Measurements from ENCODE around the gene S100A5. TPM values are rescaled to one million over a fixed set of nuclear protein-coding genes. Genes with fewer than 3 reads are reported as not detected.

S100A5 gene
- total and polyA plus RNA-seq, 9 of the 15 experiments (the other 6 are each of a cell fraction or from before 2014, with no cell fraction given): 0.56 to 1.4 (median 0.64) TPM; not detected in 5

- 0 out of 2 replicates have a peak, but pooled peaks have one; percentile 24 for TF ChIP-seq CREB5 (CRISPR knock-in tag; IDR thresholded peaks at IDR 0.05)
- TF ChIP-seq MAFK (IDR thresholded peaks at IDR 0.05; ENCODE audit: low read length): peak; percentile 68
- no peak for TF ChIP-seq PHTF2 (CRISPR knock-in tag; IDR thresholded peaks at IDR 0.05)
- 0 out of 2 replicates have a peak, but pooled peaks have one; percentile 27 for TF ChIP-seq MITF (IDR thresholded peaks at IDR 0.05)
- TF ChIP-seq CBFB (CRISPR knock-in tag; IDR thresholded peaks at IDR 0.05): no peak
- 0 out of 2 replicates have a peak, but pooled peaks have one; percentile 40 for TF ChIP-seq PML (IDR thresholded peaks at IDR 0.05; ENCODE audit: low read length)
- no peak; the same call in 1 of the 2 replicates for TF ChIP-seq PTRF (tag; IDR thresholded peaks at IDR 0.05)
- peak; percentile 71; the same call in 1 of the 2 replicates for TF ChIP-seq ZNF644 (tag; IDR thresholded peaks at IDR 0.05; ENCODE audit: low read depth)
- TF ChIP-seq RBM22 (IDR thresholded peaks at IDR 0.05; ENCODE audit: low read depth, low read length, poor library complexity, severe bottlenecking): no peak
- peak; percentile 74; the same call in 1 of the 2 replicates for TF ChIP-seq ZNF263 (CRISPR knock-in tag; IDR thresholded peaks at IDR 0.05; ENCODE audit: borderline replicate concordance)
- peak; percentile 94 for TF ChIP-seq SMARCC2 (IDR thresholded peaks at IDR 0.05; ENCODE audit: low read depth)
- TF ChIP-seq BRCA1 (IDR thresholded peaks at IDR 0.05): no peak
- no peak for TF ChIP-seq BRCA1 (CRISPR knock-in tag; IDR thresholded peaks at IDR 0.05)
- TF ChIP-seq FOSL1 (tag; conservative IDR thresholded peaks at IDR 0.05): peak; percentile 99
- TF ChIP-seq ZSCAN29 (IDR thresholded peaks at IDR 0.05): no peak
- TF ChIP-seq E2F3 (CRISPR knock-in tag; IDR thresholded peaks at IDR 0.05): no peak
- TF ChIP-seq ZNF551 (CRISPR knock-in tag; IDR thresholded peaks at IDR 0.05): no peak
- no peak for TF ChIP-seq HMG20A (CRISPR knock-in tag; conservative IDR thresholded peaks at IDR 0.05)
- no peak for TF ChIP-seq ZNF696 (CRISPR knock-in tag; conservative IDR thresholded peaks at IDR 0.05)
- TF ChIP-seq HIVEP1 (CRISPR knock-in tag; IDR thresholded peaks at IDR 0.05): no peak
- TF ChIP-seq RBFOX2 (IDR thresholded peaks at IDR 0.05; ENCODE audit: low read depth, low read length): peak; percentile 76
- TF ChIP-seq DMBX1 (CRISPR knock-in tag; IDR thresholded peaks at IDR 0.05; ENCODE audit: borderline replicate concordance): peak; percentile 88; the same call in 1 of the 2 replicates
- TF ChIP-seq TEAD2 (tag; IDR thresholded peaks at IDR 0.05): no peak
- peak; percentile 99 for TF ChIP-seq TFAP4 (CRISPR knock-in tag; IDR thresholded peaks at IDR 0.05; ENCODE audit: borderline replicate concordance)
These were observed 26.0 kb upstream of the S100A5 start (continued) for GRCh38 chr1:153566414-153567371.

Data from K562 (cell line).